NCI-H2227 treated with DMSO at 0.1 percent for 48 hours (cell line): ENCODE data around the gene CBLN1.
"Not testable (repeated sequence)": the region's sequence is repeated elsewhere in the genome, so short reads cannot be mapped to it uniquely, and the experiment has no call there.

Experiments used
- DNase-seq: peaks from one replicate; lab custom pipeline; 2025; lab: John Stamatoyannopoulos, UW

CBLN1 gene

GRCh38 chr16:49277766-49278566, 3.7 kb downstream of the CBLN1 start:
- DNase-seq, result no peak

DNA sequence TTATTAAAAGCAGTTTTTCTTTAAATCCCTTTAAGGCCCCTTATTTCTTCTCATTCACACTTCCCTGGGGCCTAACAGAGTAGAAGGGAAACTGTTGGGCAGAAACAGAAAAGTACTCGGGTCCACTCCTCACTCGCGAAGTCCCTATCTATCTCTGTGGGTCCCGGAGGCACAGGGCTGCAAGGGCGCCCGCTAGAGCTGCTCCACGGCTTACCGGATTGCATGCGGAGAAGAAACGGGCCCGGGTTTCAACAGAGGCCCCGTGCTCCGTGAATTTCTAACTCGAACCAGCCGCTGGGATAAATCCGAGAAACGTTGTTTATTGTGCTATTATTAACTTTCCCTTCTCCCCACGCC, 4.3 kb downstream of the CBLN1 start:
- DNase-seq, result no peak

DNA sequence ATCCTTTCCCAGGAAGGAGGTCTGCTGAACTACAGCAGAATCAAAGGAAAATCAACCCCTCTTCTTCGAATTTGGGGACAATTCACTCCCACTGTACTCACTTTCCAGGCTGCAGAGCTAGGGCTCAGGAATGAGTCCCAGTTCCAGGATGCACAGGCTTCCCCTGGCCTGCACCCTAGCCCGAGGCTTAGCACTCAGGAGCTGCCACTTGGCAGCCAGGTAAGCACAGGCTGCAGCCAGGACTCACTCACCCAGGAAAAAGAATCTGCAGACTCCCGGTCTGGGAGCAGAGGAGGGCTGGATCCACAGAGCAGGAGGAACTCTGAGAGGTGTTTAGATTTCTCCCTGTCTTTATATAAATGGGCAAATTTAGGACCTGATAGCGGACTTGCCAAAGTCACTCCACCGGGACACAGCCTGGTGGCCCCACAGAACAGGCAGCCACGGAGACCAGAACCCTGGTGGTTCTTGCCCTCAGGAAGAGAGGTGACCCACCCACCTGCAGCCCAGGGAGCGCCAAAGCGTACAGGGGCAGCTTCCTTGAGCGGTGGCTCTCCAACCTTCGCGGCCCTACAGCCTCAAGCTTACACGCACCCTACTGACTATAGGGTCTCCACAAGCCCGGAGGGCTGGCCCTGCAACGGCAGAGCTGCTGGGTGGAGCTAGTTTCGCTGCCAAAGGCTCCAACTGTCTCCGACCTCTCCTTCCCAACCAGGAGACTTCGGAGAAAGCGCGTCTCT, 4.8 kb downstream of the CBLN1 start:
- no peak for DNase-seq

- DNase-seq, result no peak
Measured at GRCh38 chr16:49275870-49276269, 5.8 kb downstream of the CBLN1 start.

DNA sequence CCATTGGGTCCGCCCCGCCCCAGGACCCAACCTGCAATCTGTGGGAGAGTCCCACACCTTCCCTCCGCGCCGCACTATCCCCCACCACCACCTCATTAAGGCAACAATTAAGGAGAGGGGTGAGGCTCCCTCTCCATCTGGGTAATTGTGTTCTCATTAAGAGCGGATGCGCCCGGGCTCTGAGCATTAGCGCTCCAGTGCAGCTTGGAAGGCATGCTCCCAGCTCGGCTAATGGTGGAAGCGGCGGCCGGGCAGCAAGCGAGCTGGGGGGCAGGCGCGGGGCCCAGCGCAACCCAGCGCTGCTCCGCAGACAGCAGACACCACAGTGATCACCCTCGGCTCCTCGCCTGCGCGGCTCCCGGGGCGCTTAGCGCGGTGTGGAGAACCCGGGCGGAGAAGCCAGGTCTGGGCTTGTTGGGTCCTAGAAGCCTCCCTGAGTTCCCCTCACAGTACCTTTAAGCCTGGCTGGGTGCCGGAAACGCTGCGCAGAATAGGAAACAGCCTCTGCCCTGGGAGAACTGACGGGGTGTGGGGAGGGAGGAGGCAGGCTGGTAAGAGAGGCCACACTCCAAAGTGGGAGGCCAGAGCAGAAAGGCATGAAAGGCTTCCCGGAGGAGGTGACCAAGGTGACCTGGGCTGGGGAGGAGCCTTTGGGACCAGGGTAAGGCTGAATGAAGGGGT, 6.4 kb downstream of the CBLN1 start:
- DNase-seq, result no peak

GRCh38 chr16:49274591-49274990, 7.0 kb downstream of the CBLN1 start:
- no peak for DNase-seq

GRCh38 chr16:49273771-49274170, 7.9 kb downstream of the CBLN1 start:
- DNase-seq, result no peak

DNA sequence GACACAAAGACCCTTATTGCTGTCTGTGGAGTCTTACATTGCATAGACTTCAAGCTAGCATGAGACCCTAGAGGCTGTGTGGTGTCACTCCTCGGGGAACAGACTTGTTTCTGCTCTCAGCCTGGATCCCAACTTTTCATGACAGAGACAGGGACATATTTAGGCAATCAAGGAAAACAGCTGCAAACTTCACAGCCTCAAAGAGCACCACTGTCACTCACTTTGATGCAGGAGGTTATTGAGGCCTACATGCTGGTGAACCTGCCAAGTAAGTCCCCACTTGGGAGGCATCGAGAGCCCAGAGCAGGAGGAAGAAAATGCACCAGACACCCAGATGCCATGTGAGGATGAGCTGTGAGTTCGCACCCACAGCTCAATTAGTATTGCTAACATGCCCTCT, 10.3 kb downstream of the CBLN1 start:
- no peak for DNase-seq

DNA sequence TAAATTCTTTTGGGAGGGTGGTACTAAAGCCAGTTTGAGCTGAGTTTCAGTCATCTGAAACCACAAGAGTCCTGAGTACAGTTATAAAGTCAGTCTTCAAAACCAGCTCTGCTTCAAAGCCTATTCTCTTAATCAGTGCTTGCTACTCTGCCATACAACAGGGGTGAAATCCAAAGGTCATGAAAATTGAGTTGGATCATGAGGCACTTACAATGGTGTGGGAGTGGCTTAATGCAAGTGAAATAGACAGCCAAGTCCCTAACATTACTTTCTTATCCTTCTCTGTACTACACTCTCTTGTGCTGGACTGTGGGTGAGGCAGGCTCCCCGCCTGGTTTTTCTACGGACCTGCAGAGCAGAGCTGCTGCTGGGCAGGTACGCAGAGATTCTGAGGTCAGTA, 12.4 kb downstream of the CBLN1 start:
- DNase-seq, result peak; percentile 38

DNA sequence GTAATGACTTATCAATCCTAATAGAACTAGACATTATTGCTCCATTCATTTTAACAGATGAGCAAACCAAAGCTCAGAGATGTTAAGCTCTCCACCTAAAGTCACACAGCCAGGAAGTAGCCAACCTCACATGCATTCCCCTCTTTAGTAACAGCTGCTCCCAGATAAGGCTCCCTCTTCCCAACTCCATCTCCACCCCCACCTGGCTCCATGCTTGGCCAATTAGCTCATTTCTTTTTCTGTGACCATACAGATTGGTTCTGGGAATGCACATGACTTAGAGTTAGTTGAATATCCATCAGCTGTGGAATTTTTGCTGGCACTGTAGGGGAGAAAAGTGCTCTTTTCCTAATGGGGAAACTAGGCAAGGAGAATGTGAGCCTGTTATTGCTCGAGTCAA, 13.0 kb downstream of the CBLN1 start:
- no peak for DNase-seq

DNA sequence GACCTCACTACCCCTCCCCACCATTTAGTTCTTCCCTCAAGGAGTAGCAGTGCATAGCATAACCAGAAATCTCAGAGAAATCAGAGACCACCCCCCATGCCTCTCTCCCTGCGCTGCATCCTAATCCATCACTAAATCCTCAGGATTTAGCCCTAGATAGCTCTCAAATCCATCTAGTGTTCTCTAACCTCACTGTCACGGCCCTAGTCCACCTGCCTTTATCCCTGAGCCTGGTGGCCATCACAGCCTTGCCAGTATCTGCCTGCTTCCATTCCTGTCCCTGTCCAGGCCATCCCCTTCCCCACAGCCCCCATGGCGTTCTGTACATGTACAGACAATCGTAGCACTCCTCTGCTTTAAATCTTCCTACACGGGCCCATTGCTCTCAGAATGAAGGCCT, 19.1 kb downstream of the CBLN1 start:
- no peak for DNase-seq

DNA sequence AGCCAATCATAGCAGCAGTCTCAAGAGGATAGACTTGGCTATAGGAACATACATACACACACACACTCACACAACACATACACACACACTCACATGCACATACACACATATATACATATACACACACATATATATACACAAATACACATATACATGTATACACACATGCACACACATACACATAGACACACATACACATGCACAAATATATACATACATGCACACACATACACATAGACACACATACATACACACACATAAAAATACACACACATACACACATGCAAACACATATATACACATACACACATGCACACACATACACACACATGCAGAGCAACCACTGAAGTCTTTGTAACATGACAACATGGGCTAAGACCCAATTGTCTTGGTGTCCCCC, 19.7 kb downstream of the CBLN1 start:
- DNase-seq, result no peak

- no peak for DNase-seq
Measured at GRCh38 chr16:49260956-49261530, 20.6 kb downstream of the CBLN1 start.

GRCh38 chr16:49260253-49260652, 21.4 kb downstream of the CBLN1 start:
- no peak for DNase-seq

GRCh38 chr16:49259330-49259729, 22.3 kb downstream of the CBLN1 start:
- no peak for DNase-seq

- no peak for DNase-seq
Measured at GRCh38 chr16:49250689-49251088, 30.9 kb downstream of the CBLN1 start.

GRCh38 chr16:49248227-49248626, 33.4 kb downstream of the CBLN1 start:
- DNase-seq, result no peak

GRCh38 chr16:49236216-49236615, 45.4 kb downstream of the CBLN1 start:
- DNase-seq, result no peak

DNA sequence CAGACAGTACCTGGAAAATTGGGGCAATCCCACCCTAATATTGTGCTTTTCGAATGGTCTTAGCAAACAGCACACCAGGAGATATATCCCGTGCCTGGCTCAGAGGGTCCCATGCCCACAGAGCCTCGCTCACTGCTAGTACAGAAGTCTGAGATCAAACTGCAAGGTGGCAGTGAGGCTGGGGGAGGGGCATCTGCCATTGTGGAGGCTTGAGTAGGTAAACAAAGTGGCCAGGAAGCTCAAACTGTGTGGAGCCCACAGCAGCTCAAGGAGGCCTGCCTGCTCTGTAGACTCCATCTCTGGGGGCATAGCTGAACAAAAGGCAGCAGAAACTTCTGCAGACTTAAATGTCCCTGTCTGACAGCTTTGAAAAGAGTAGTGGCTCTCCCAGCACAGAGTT, 53.3 kb downstream of the CBLN1 start:
- DNase-seq, result not testable (repeated sequence)
